HG02623 (cell line): Measurements from ENCODE around the gene EEPD1.
A peak's percentile ranks its signal among the peaks of the same experiment; 100 is the strongest.
"Not testable (repeated sequence)": the region's sequence is repeated elsewhere in the genome, so short reads cannot be mapped to it uniquely, and the experiment has no call there.

Experiments used
- ATAC-seq: cut with Tn5 transposase; IDR thresholded peaks from one replicate; pipeline ENCODE4 v1.9.1; 2021; ENCODE audit warnings: moderate library complexity; ENCODE audit not compliant: unreplicated experiment

The EEPD1 gene

DNA sequence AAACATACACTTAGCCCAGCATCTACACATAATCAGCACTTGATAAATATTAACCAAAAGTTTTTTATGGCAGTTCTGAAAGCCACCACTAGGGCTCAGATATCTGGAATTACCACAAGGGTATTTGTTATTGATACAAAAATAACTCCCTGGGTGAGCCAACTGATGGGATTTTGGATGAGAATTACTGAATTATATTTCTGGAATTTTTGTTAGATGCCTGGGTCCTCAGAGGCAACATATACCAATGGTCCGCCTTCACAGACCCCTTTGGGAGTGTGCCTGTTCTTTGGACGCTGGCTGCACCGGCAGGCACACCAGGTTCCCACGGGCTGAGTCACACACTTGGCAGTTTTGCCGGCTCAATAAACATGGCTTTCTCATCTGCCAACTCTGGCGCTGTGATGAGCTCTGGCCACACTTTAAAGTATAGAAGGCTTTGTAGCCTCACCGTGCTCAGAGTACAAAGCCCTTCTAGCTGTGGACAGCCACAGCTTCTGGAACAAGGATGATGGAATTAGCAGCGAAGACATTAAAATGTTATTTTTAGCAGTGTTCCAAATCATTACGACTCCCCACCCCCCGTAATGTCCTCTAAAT is 24.5 kb upstream of the EEPD1 start:
- no peak for ATAC-seq

DNA sequence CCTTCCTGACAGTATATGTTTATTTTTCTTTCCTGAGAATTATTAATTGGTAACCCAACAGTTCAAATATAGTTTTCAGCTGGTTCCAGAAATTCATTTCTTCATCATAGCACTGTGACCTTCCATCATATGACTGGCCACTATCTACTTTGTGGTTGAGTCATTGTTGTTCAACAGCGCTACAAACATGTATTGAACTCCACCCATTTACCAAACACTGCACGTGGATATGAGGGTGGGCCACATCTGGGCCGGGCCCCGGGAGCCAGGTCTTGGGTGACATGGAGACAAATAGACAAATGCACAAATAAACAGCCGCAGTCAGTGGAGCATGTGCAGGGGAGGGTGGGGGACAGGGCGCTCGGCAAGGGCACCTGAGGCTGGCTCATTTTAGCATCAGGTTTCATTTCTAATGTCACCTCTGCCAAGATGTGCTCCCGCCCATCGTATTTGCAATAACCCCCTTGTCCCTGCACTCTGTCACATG is 24.0 kb upstream of the EEPD1 start:
- ATAC-seq = no peak

GRCh38 chr7:36130236-36130945 is 22.7 kb upstream of the EEPD1 start:
- ATAC-seq = no peak

GRCh38 chr7:36131026-36131425 is 22.0 kb upstream of the EEPD1 start:
- no peak for ATAC-seq

- no peak for ATAC-seq
Observed at GRCh38 chr7:36131499-36131898, 21.6 kb upstream of the EEPD1 start.

- no peak for ATAC-seq
Observed at GRCh38 chr7:36132012-36132411, 21.0 kb upstream of the EEPD1 start.

GRCh38 chr7:36135700-36136099 is 17.4 kb upstream of the EEPD1 start:
- ATAC-seq = no peak

- no peak for ATAC-seq
Observed at GRCh38 chr7:36137258-36137657, 15.8 kb upstream of the EEPD1 start.

DNA sequence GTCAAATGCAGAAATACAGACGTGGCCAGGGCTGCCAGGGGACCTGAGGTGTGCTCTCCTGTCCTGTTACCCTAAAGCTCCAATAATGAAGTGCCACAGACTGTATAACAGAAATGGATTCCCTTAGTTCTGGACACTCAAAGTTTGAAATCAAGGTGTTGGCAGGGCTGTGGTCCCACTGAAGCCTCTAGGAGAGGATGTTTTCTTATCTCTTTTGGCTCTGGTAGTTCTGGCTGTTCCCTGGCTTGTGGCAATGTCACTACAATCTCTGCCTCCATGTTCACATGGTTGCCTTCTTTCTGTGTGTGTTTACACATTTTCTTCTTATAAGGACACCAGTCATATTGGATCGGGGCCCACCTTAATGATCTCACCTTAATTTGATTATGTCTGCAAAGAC is 15.3 kb upstream of the EEPD1 start:
- no peak for ATAC-seq

GRCh38 chr7:36138209-36138608 is 14.8 kb upstream of the EEPD1 start:
- ATAC-seq = no peak

- no peak for ATAC-seq
Observed at GRCh38 chr7:36141351-36141750, 11.7 kb upstream of the EEPD1 start.

DNA sequence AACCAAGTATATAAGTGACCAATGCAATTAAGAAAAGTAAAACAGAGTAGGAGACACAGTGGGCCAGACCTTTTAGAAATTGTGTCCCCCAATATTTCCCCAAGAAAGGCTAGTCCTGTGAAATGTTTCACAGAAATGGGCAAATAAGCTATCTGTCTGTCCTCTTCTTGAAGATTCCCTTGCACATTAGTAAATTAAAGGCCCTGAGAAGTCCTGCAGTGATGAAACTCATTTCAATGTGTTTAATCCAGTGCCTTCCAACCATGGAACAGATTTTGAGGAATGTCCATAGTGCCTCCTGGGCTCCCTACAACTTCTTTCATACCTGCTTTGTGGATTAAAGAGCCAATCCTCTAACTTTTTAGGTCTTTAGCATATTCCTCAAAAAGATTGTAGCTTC is 11.2 kb upstream of the EEPD1 start:
- no peak for ATAC-seq

GRCh38 chr7:36144189-36144588 is 8.9 kb upstream of the EEPD1 start:
- no peak for ATAC-seq

- ATAC-seq = no peak
Observed at GRCh38 chr7:36145686-36146085, 7.4 kb upstream of the EEPD1 start.

- ATAC-seq = no peak
Observed at GRCh38 chr7:36147361-36147760, 5.7 kb upstream of the EEPD1 start.

GRCh38 chr7:36148422-36149065 is 4.5 kb upstream of the EEPD1 start:
- ATAC-seq = no peak

- not testable (repeated sequence) for ATAC-seq
Observed at GRCh38 chr7:36149240-36149639, 3.8 kb upstream of the EEPD1 start.

- ATAC-seq = no peak
Observed at GRCh38 chr7:36149694-36150452, 3.2 kb upstream of the EEPD1 start.

- ATAC-seq = no peak
Observed at GRCh38 chr7:36151921-36152755, 916 bp upstream of the EEPD1 start.

- peak; percentile 12 for ATAC-seq
Observed at GRCh38 chr7:36153571-36154097, 580 bp downstream of the EEPD1 start.
